22Rv1 (cell line): ENCODE data around the gene WWP2.
"Not testable (repeated sequence)": the region's sequence is repeated elsewhere in the genome, so short reads cannot be mapped to it uniquely, and the experiment has no call there.

Experiments
- CTCF ChIP-seq: fragments of 450-650 bp; IDR thresholded peaks from 2 replicates; pipeline ENCODE4 v1.5.1; 2017; ENCODE audit warnings: mild to moderate bottlenecking
- ZFX ChIP-seq: fragments of 450-650 bp; IDR thresholded peaks from 2 replicates; pipeline ENCODE4 v1.6.1; 2017; ENCODE audit warnings: antibody characterized with exemption, borderline replicate concordance

- not testable (repeated sequence) for TF ChIP-seq CTCF, ZFX
Observed at GRCh38 chr16:69951672-69952031, 189.5 kb downstream of the WWP2 start.
